ENCODE results near the gene STXBP5.

The STXBP5 gene

GRCh38 chr6:147211349-147211748 lies 7.1 kb downstream of the STXBP5 start:
- DNase-seq (ENCODE audit: extremely low read depth, low read depth) = no peak
- no peak for TF ChIP-seq CTCF (IDR thresholded peaks at IDR 0.05; ENCODE audit: low read depth, low read length)

- no peak for TF ChIP-seq CTCF (IDR thresholded peaks at IDR 0.05; ENCODE audit: low read depth, low read length)
- no peak for DNase-seq (ENCODE audit: extremely low read depth, low read depth)
Observed at GRCh38 chr6:147211831-147212230, 7.6 kb downstream of the STXBP5 start.

GRCh38 chr6:147212622-147213021 lies 8.4 kb downstream of the STXBP5 start:
- DNase-seq (ENCODE audit: extremely low read depth, low read depth) = no peak
- no peak for TF ChIP-seq CTCF (IDR thresholded peaks at IDR 0.05; ENCODE audit: low read depth, low read length)

GRCh38 chr6:147213772-147214171 lies 9.6 kb downstream of the STXBP5 start:
- DNase-seq (ENCODE audit: extremely low read depth, low read depth) = no peak
- TF ChIP-seq CTCF (IDR thresholded peaks at IDR 0.05; ENCODE audit: low read depth, low read length) = no peak

- no peak for TF ChIP-seq CTCF (IDR thresholded peaks at IDR 0.05; ENCODE audit: low read depth, low read length)
- DNase-seq (ENCODE audit: extremely low read depth, low read depth) = no peak
Observed at GRCh38 chr6:147214248-147215227, 10.3 kb downstream of the STXBP5 start.

GRCh38 chr6:147216915-147217314 lies 12.7 kb downstream of the STXBP5 start:
- DNase-seq (ENCODE audit: extremely low read depth, low read depth) = no peak
- no peak for TF ChIP-seq CTCF (IDR thresholded peaks at IDR 0.05; ENCODE audit: low read depth, low read length)

- no peak for DNase-seq (ENCODE audit: extremely low read depth, low read depth)
- no peak for TF ChIP-seq CTCF (IDR thresholded peaks at IDR 0.05; ENCODE audit: low read depth, low read length)
Observed at GRCh38 chr6:147217840-147218404, 13.7 kb downstream of the STXBP5 start.

Data from AG09319 (cell line).